Endometrial microvascular endothelial cells (primary cell): ENCODE results near the gene DNAJC9. TPM values are rescaled to one million over a fixed set of nuclear protein-coding genes. Genes with fewer than 3 reads are reported as not detected.

ENCODE experiments used
- in situ Hi-C: cut with HindIII; loops from 2 replicates; pipeline ENCODE4 v1.10.0; 2017; ENCODE audit warnings: low sequenced_read_pairs, low pct_unique_long_range_greater_than_20kb; ENCODE audit errors: inconsistent ontology term
- total RNA-seq: library from RNA; depleted of rRNA; stranded (reverse); fragments of >200 nt; gene quantifications from one replicate; pipeline ENCODE4 v1.2.3, GENCODE V29; 2015; ENCODE audit errors: inconsistent ontology term

DNAJC9 gene
- total RNA-seq, 1 donor from 2014 or later, result 63.9 TPM

- in situ Hi-C loops, result no loop called here
Measured at GRCh38 chr10:73246322-73246645, 771 bp downstream of the DNAJC9 start.

- in situ Hi-C loops, result no loop called here
Measured at GRCh38 chr10:73244866-73245477, 2.1 kb downstream of the DNAJC9 start.

- in situ Hi-C loops, result no loop called here
Measured at GRCh38 chr10:73239908-73240307, 7.1 kb downstream of the DNAJC9 start.

GRCh38 chr10:73238990-73239566 is 8.0 kb downstream of the DNAJC9 start:
- in situ Hi-C loops, result no loop called here

- in situ Hi-C loops, result no loop called here
Measured at GRCh38 chr10:73234695-73235094, 12.4 kb downstream of the DNAJC9 start.

GRCh38 chr10:73233883-73234282 is 13.2 kb downstream of the DNAJC9 start:
- in situ Hi-C loops, result no loop called here

- in situ Hi-C loops, result no loop called here
Measured at GRCh38 chr10:73232887-73233286, 14.2 kb downstream of the DNAJC9 start.

GRCh38 chr10:73229567-73229966 is 17.5 kb downstream of the DNAJC9 start:
- in situ Hi-C loops, result no loop called here

GRCh38 chr10:73228247-73228646 is 18.8 kb downstream of the DNAJC9 start:
- in situ Hi-C loops, result no loop called here

GRCh38 chr10:73226663-73227062 is 20.4 kb downstream of the DNAJC9 start:
- in situ Hi-C loops, result no loop called here

GRCh38 chr10:73225518-73225917 is 21.5 kb downstream of the DNAJC9 start:
- in situ Hi-C loops, result no loop called here

GRCh38 chr10:73220989-73221388 is 26.1 kb downstream of the DNAJC9 start:
- in situ Hi-C loops, result no loop called here

GRCh38 chr10:73219384-73219783 is 27.7 kb downstream of the DNAJC9 start:
- in situ Hi-C loops, result no loop called here

- in situ Hi-C loops, result no loop called here
Measured at GRCh38 chr10:73218431-73219191, 28.4 kb downstream of the DNAJC9 start.

GRCh38 chr10:73217628-73218027 is 29.4 kb downstream of the DNAJC9 start:
- in situ Hi-C loops, result no loop called here

GRCh38 chr10:73215749-73216148 is 31.3 kb downstream of the DNAJC9 start:
- in situ Hi-C loops, result no loop called here

GRCh38 chr10:73211106-73211811 is 35.8 kb downstream of the DNAJC9 start:
- in situ Hi-C loops, result no loop called here

GRCh38 chr10:73210395-73211105 is 36.5 kb downstream of the DNAJC9 start:
- in situ Hi-C loops, result no loop called here

GRCh38 chr10:73209705-73210104 is 37.4 kb downstream of the DNAJC9 start:
- in situ Hi-C loops, result no loop called here
